Measurements from ENCODE around the gene SLC9A1. TPM values are rescaled to one million over a fixed set of nuclear protein-coding genes. Genes with fewer than 3 reads are reported as not detected.

SLC9A1 gene
- total and polyA plus RNA-seq, 2 of the 8 experiments (the other 6 are each of a cell fraction or from before 2014, with no cell fraction given): 11.3 to 25.1 TPM

GRCh38 chr1:27095576-27095975, 59.3 kb downstream of the SLC9A1 start:
- Histone ChIP-seq H3K4ac (replicated peaks; ENCODE audit: insufficient read length, low read depth, low read length) (no peak overlapping the region), H3K14ac (ENCODE audit: insufficient read length) (no peak overlapping the region), H4K20me1 (replicated peaks in 1 of 2; ENCODE audit: control insufficient read depth in 1 of 2, insufficient read depth in 2 of 2, low read length in 2 of 2) (no peaks in the 10 kb centered on the region), H3K4me3 (ENCODE audit: extremely low read depth in 1 of 4, insufficient read depth in 2 of 4, low read depth in 3 of 4, low read length in 4 of 4) (no peak overlapping the region), H3K4me1 (replicated peaks in 1 of 4; ENCODE audit: control insufficient read depth in 3 of 4, insufficient read depth in 4 of 4, low read length in 3 of 4) (peaks cover 0 to 19% (median 13%) of the 10 kb centered on the region in 4 experiments; a peak in 6 of 7 replicates), H4K91ac (replicated peaks; ENCODE audit: insufficient read length, low read length) (no peak overlapping the region), H3K27me3 (replicated peaks in 1 of 4; ENCODE audit: control insufficient read depth in 3 of 4, extremely low read depth in 1 of 4, insufficient read depth in 3 of 4, low read length in 3 of 4) (no peaks in the 10 kb centered on the region), H2BK120ac (replicated peaks; ENCODE audit: low read depth, low read length) (no peak overlapping the region), H3K56ac (replicated peaks; ENCODE audit: insufficient read length, low read depth, low read length) (no peak overlapping the region), H2BK12ac (ENCODE audit: low read depth, low read length) (no peak overlapping the region), H3K18ac (ENCODE audit: extremely low read depth, low read length) (no peak overlapping the region), H3K23ac (ENCODE audit: insufficient read length) (no peak overlapping the region), H3K23me2 (ENCODE audit: low read depth, low read length) (no peaks in the 10 kb centered on the region), H2BK20ac (ENCODE audit: low read length) (no peak overlapping the region), H2AFZ (ENCODE audit: low read length) (no peak overlapping the region), H3K79me2 (ENCODE audit: control insufficient read depth in 1 of 2, insufficient read depth in 2 of 2, low read length in 2 of 2) (no peaks in the 10 kb centered on the region), H3K4me2 (ENCODE audit: insufficient read depth in 1 of 2, low read depth in 2 of 2, low read length in 2 of 2) (no peak overlapping the region), H3K36me3 (ENCODE audit: control insufficient read depth in 2 of 4, insufficient read depth in 4 of 4, low read length in 3 of 4) (no peaks in the 10 kb centered on the region), H4K5ac (ENCODE audit: insufficient read length, low read depth, low read length) (no peak overlapping the region), H3K79me1 (ENCODE audit: low read depth, low read length) (no peaks in the 10 kb centered on the region), H3K9me3 (ENCODE audit: insufficient read depth in 2 of 2, low read depth in 1 of 2, low read length in 1 of 2) (no peaks in the 10 kb centered on the region), H3K9ac (replicated peaks in 1 of 4; ENCODE audit: extremely low read depth in 1 of 4, low read depth in 3 of 4, low read length in 3 of 4) (no peak overlapping the region), H2AK5ac (ENCODE audit: low read depth, low read length) (no peak overlapping the region), H3K27ac (ENCODE audit: low read depth, low read length) (no peak overlapping the region), H2BK5ac (ENCODE audit: low read depth, low read length) (0 out of 2 replicates have a peak overlapping the region, but pooled peaks have one; percentile 30), H4K8ac (ENCODE audit: extremely low read depth, insufficient read depth, low read length) (no peak overlapping the region), H2BK15ac (ENCODE audit: low read length) (no peak overlapping the region)
- no peak for FAIRE-seq
- CTCF ChIA-PET (ENCODE audit: partially characterized antibody): interaction anchor here (0.7 to 19.3 kb wide), 13 partner anchors 15 to 462 kb away, joined by 3 to 790 read pairs (median 6); no protein-coding TSS in a partner anchor
- POLR2A ChIA-PET (ENCODE audit: partially characterized antibody): interaction anchor here (0.9 to 1.6 kb wide), 5 partner anchors 38 to 937 kb away, joined by 3 to 6 read pairs (median 4); partner anchors contain the start of genes FAM110D and TENT5B
- WGBS, 2 experiments (ENCODE audit: extremely low coverage in 1 of 2, insufficient coverage in 1 of 2, insufficient read length in 1 of 2, insufficient replicate concordance in 2 of 2, low coverage in 1 of 2, low lambda C conversion rate in 2 of 2, missing lambda C conversion rate in 1 of 2): 83% methylated on average over 2 of the region's 2 CpGs; no CpG with 5 or more reads in 1 of the 2 experiments
- no peak for DNase-seq (ENCODE audit: low read depth in 1 of 2, low spot score in 2 of 2)
- TF ChIP-seq SRF (IDR thresholded peaks at IDR 0.05; ENCODE audit: low read depth, low read length) (no peak), HDAC2 (IDR thresholded peaks at IDR 0.05; ENCODE audit: borderline replicate concordance in 1 of 2, low read depth in 2 of 2, low read length in 2 of 2) (no peak), FOSL1 (IDR thresholded peaks at IDR 0.05; ENCODE audit: insufficient read depth, low read depth, low read length) (no peak)

All from H1 (cell line).